Left kidney (tissue), 2 donors: ENCODE measurements around the gene ERC1. TPM values are rescaled to one million over a fixed set of nuclear protein-coding genes. Genes with fewer than 3 reads are reported as not detected.
A peak's percentile ranks its signal among the peaks of the same experiment; 100 is the strongest.

Experiments
- DNase-seq: peaks from one replicate; pipeline ENCODE4 v3.0.0-alpha.2; 2013
- polyA plus RNA-seq: library from polyadenylated mRNA; unstranded; fragments of 120-200 nt; gene quantifications from one replicate; pipeline ENCODE4 v1.2.1, GENCODE V29; 2013; ENCODE audit not compliant: insufficient read length

ERC1 gene
- polyA plus RNA-seq, 1 donor, result 44.3 TPM

GRCh38 chr12:1493781-1494565, 502.9 kb downstream of the ERC1 start:
- DNase-seq, result no peak

DNA sequence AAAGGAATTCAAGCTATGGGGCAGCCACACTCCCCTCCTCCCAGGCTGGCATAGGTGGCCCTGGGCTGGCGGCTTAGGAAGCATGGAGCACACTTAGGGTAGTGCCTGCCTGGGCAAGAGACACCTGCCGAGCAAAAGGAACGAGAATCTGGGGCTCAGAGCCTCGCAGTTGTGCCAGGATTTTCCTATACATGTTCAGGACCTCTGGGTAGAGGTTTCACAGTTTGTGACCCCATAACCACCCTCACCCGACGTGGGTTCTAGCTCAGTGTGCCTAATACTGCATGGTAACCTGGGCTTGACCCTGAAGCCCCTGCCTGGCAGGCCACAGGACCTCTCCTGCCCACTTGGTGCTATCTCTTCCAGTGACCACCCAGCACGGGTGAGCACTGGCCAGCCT, 503.8 kb downstream of the ERC1 start:
- no peak for DNase-seq

DNA sequence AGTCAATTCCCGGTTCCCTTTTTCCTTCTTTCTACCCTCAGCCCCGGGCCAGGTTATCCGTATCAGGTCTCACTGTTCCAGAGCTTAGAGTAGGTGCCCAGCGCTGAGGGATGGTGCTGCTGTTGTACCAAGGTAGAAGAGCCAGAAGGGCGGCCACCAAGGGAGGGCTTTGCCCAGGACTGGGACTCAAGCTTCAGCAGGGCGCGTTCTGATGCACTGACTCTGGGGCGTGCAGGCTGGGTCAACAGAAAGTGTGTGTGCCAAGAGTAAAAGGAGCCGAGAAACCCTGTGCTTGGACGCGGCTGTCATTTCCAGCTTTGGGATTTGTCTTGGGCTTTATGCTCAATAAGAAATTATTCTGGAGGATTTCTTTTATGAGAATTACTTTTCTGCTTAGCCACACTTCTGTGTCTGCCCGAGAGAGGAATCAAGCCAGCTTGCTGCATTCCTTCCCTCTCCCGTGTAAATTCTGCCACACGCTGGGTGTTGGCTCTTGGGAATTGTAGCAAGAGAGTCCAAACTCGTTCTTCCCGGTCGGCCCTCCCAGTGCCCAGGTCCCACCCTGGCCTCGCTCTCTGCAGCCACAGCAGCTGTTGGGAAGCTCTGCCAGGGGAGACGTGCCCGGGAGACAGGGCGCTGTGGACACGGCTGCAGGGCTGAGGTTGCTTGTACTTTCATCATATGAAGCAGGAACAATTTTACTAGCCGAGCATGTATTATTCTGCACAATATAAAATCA, 505.3 kb downstream of the ERC1 start:
- no peak for DNase-seq

- DNase-seq, result no peak
These were observed 506.1 kb downstream of the ERC1 start for GRCh38 chr12:1497161-1497560.

GRCh38 chr12:1498199-1498740, 507.2 kb downstream of the ERC1 start:
- no peak for DNase-seq

- no peak for DNase-seq
These were observed 508.3 kb downstream of the ERC1 start for GRCh38 chr12:1499351-1499750.

GRCh38 chr12:1500095-1500801, 509.2 kb downstream of the ERC1 start:
- DNase-seq, result no peak

GRCh38 chr12:1501001-1501400, 510.0 kb downstream of the ERC1 start:
- no peak for DNase-seq

DNA sequence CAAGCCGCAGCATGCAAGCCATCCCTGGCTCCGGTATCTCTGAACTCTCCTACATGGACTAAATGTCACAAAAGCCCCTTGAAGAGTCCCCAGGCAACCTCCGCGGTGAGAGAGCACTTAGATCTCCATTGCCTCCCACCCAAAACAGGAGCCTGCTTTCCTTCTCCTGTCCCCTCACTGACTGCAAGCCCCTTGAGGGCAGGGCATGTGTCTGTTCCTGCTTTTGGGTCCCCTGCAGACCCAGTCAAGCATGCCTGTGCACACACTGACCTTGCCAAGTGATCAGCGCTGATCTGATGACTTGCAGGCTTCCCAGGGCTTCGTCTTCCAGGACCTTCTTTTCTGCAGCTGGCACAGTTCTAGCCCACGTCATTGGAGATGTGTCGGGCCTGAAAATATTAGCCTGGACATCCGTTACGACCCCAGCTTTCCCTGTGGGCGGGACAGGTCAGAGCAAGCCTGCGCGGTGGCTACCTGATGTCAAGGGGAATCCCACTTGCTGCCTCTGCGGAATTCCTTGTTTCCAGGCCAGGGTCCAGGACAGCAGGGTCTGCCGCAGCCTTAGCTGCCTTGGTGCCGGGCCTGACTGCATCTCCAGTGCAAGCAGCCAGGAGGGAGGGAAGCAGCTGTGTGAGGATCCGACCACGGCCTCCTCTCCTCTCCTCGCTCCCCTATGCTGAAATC, 510.8 kb downstream of the ERC1 start:
- no peak for DNase-seq

GRCh38 chr12:1502379-1502720, 511.3 kb downstream of the ERC1 start:
- DNase-seq, result peak; percentile 35

- no peak for DNase-seq
These were observed 511.8 kb downstream of the ERC1 start for GRCh38 chr12:1502831-1503230.

- DNase-seq, result no peak
These were observed 512.3 kb downstream of the ERC1 start for GRCh38 chr12:1503281-1503711.

DNA sequence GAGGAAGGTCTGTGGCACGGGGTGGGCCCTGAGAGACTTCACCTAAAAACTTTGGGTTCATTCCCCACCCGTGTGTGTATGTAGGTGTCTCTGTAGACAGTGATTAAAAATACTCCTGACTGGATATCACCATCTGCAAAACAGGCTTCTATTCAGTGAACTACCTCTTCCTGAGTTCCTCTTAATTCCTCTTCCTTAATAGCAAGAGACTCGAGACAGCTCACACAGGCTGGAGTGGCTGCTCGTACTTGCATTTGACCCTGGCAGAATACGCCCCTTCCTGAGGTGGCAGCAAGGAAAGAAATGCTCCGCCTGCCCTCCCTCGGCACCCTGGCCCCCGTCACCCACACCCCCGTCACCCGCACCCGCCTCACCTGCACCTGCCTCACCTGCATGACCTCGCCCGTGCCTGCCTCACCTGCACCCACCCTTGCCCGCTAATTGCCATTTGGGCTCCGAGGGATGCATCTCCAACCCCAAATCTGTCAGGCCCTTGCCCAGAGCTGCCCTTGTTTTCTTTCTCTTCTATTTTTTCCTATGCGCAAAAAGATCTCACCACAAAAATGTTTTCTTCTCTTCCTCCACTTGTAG, 513.4 kb downstream of the ERC1 start:
- no peak for DNase-seq

- DNase-seq, result peak; percentile 37
These were observed 513.9 kb downstream of the ERC1 start for GRCh38 chr12:1504895-1505311.

- no peak for DNase-seq
These were observed 514.6 kb downstream of the ERC1 start for GRCh38 chr12:1505576-1505975.

DNA sequence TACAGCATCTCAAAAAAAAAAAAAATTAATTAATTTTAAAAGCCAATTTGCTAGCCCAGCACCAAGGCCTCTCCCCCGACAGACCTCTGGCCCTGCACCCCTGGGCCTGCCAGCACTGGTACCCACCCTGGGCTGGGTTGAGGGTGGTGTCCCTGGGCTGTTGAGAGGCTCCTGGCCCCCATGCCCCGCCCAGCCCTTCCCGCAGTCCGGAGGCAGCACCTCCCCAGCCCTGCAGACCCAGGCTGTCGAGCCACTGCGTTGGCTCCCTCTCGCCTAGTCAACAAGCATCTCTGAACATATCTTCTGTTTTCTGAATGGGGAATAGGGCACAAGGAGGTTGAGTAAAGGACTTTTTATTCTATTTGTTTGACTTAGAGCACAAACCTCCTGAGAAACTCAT, 516.3 kb downstream of the ERC1 start:
- DNase-seq, result no peak

GRCh38 chr12:1509413-1510052, 518.5 kb downstream of the ERC1 start:
- DNase-seq, result no peak

DNA sequence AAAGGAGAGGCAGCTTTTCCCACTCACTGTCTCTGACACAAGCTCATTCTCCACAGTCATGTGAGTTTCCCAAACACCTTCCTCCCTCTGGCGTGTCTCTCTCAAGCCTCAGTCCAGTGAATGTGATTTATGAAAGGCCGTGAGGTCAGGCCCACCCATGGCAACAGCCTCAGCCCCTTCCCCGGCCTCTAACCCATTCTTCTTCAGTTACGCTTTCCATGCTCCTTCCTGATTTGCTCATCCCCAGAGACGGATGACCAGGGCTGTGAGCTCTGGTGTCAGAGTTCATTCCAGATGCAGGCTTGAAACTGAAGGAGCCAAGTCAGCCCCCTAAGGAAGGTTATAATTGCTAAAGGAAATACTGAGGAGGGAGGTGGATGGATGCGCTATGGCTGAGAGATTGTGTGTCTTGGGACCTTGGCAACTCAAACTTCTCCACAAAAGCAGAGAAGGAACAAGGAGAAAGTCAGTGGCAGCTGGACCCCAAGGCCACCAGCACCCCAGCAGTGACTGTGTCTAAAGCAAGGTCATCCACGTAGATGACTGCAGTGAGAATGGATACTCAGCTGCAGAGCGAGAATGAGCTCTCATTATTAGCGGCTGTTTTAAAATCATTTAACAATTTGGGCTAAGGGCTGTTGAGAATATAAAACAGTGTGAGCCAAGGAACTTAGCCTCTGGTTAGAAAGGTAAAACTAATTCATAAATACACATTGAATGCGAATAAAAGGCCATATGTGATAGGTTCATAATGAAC, 519.2 kb downstream of the ERC1 start:
- DNase-seq, result no peak

GRCh38 chr12:1515010-1515409, 524.0 kb downstream of the ERC1 start:
- DNase-seq, result no peak

GRCh38 chr12:1515428-1515827, 524.4 kb downstream of the ERC1 start:
- DNase-seq, result no peak
